GM10266 (cell line): ENCODE results near the gene BCLAF3.

Experiments
- DNase-seq: peaks from one replicate; pipeline ENCODE4 v3.0.0; 2012; ENCODE audit errors: extremely low spot score
- CTCF ChIP-seq: IDR thresholded peaks from 2 replicates; pipeline ENCODE4 v1.5.1; 2012; ENCODE audit warnings: mild to moderate bottlenecking, low read depth; ENCODE audit not compliant: control insufficient read depth, insufficient read depth; ENCODE audit errors: missing control alignments

The BCLAF3 gene

DNA sequence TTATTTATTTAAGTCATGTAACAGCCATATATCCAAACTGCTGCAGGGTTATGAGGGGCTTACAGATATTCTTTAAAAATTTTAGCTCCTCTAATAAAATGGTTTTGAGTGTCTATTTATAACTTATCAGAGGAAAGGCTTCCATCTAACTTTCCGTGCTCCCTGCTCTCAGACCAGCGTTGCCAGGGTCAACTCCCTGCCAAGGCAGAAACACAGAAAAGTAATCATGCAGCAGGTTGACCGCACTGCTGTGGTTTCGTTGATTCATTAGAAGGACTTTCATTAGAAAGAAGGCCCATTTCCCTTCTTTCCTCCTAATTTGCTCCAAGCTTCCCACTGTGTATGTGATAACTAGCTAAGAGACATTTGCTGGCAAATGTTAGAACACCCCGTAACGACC lies 33.9 kb downstream of the BCLAF3 start:
- TF ChIP-seq CTCF: no peak
- no peak for DNase-seq

GRCh38 chrX:19956306-19956705 lies 34.6 kb downstream of the BCLAF3 start:
- DNase-seq: no peak
- TF ChIP-seq CTCF: no peak

- TF ChIP-seq CTCF: no peak
- no peak for DNase-seq
Observed at GRCh38 chrX:19955306-19955705, 35.6 kb downstream of the BCLAF3 start.

- DNase-seq: no peak
- no peak for TF ChIP-seq CTCF
Observed at GRCh38 chrX:19954335-19955096, 36.3 kb downstream of the BCLAF3 start.

- TF ChIP-seq CTCF: no peak
- DNase-seq: no peak
Observed at GRCh38 chrX:19953145-19953544, 37.7 kb downstream of the BCLAF3 start.

GRCh38 chrX:19949340-19949739 lies 41.5 kb downstream of the BCLAF3 start:
- DNase-seq: no peak
- TF ChIP-seq CTCF: no peak

DNA sequence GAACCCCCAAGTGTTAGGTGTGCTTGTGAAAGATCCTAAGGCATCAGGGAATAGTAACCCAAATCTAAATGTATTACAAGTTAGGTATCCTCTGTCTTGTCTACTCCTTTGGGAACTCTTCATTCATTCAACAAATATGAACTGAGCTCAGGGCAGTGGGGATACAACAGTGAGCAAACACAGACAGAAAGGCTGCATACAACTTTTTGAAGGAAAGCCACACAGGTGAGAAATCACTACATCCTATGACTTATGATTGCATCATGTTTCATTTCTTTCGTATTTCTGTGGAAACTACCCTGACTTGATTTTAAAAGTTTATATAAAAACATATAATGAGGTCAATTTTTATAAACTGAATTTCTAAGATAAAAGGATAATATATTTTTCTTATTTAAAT lies 43.2 kb downstream of the BCLAF3 start:
- no peak for TF ChIP-seq CTCF
- DNase-seq: no peak
